Measurements from ENCODE around the gene PEX7.
"Not testable (repeated sequence)": the region's sequence is repeated elsewhere in the genome, so short reads cannot be mapped to it uniquely, and the experiment has no call there.

Gene PEX7

DNA sequence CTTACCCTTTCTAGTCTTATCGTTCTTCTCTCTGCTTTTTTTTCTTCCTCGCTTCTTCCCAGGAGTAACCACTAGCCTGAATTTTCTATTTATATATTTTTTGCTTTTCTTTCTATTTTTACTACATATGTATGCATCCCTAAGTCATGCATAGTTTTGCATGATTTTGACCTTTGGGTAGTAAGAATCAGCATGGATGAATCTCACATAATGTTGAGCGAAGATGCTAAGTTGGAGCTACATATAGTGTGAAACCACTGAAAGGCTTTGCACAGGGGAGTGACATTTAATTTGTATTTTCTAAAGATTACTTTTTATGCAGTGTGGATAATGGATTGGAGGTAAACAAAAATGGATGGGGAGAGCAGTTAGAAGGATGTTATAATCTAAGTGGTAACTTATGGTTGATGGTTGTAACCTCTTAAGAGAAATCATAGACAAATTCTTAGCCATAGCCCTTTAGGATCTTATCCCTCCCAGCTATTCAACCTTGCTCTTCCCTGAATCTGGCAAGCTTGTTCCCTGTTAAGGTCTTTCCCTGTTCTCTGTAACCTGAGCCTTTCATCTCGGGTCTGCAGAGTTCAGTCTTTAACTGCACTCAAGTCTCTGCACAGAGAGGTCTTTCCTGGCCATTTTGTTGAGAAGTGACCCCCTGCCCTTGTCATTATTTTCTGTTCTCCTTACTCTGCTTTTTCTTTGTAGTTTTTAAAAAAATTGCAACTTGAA lies 18.0 kb downstream of the PEX7 start:
- DNase-seq (ENCODE audit: low spot score): no peak

DNA sequence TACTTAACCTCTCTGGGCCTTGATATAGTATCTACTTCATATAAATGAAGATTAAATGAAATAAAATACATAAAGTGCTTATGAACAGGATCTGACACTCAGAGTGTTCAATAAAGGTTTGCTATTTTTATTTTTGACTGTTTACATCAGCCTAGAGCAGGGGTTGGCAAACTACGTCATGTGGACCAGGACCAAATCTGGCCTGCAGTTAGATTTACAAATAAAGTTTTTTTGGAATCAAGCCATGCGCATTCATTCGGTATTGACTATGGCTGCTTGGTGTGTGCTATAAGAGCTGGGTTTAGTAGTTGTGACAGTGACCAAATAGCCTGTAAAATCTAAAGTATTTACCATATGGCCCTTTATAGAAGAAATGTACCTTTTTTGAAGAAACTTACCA lies 20.8 kb downstream of the PEX7 start:
- DNase-seq (ENCODE audit: low spot score): no peak

DNA sequence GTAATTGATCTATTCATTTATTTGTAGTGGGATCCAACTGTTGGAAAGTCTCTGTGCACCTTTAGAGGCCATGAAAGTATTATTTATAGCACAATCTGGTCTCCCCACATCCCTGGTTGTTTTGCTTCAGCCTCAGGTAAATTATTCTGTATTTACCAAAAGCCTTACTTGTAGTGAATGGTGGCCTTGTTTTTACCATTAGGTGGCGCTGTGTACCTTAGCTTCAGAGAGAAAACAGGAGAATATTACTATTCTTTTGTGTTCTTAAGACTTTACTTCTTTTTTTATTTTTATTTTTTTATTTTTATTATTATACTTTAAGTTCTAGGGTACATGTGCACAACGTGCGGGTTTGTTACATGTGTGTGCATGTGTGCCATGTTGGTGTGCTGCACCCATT lies 23.7 kb downstream of the PEX7 start:
- DNase-seq (ENCODE audit: low spot score): peak; percentile 42

DNA sequence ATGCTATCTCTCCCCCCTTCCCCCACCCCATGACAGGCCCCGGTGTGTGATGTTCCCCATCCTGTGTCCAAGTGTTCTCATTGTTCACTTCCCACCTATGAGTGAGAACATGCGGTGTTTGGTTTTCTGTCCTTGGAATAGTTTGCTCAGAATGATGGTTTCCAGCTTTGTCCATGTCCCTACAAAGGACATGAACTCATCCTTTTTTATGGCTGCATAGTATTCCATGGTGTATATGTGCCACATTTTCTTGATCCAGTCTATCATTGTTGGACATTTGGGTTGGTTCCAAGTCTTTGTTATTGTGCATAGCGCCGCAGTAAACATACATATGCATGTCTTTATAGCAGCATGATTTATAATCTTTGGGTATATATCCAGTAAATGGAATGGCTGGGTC lies 24.1 kb downstream of the PEX7 start:
- DNase-seq (ENCODE audit: low spot score): not testable (repeated sequence)

DNA sequence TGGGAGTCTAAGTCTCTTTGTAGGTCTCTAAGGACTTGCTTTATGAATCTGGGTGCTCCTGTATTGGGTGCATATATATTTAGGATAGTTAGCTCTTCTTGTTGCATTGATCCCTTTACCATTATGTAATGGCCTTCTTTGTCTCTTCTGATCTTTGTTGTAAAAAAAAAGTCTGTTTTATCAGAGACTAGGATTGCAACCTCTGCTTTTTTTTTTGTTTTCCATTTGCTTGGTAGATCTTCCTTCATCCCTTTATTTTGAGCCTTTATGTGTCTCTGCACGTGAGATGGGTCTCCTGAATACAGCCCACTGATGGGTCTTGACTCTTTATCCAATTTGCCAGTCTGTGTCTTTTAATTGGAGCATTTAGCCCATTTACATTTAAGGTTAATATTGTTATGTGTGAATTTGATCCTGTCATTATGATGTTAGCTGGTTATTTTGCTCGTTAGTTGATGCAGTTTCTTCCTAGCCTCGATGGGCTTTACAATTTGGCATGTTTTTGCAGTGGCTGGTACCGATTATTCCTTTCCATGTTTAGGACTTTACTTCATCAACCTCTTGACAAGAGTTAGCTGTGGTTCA lies 27.7 kb downstream of the PEX7 start:
- DNase-seq (ENCODE audit: low spot score): not testable (repeated sequence)

DNA sequence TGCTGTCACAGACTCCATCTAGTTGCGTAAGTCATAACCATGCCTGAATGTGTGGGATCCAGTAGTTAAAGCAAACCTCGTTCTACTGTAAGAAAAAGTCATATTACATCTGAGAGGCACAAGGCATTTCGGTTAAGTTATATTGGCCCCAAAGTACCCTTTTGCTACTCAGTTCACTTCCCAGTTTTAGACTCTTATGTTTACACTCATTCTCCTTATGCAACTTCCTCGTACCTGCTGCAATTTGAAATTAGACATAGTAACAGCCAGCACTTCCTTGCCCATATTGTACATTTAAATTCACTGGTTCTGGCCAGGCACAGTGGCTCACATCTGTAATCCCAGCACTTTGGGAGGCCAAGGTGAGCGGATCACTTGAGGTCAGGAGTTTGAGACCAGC lies 37.0 kb downstream of the PEX7 start:
- DNase-seq (ENCODE audit: low spot score): no peak

DNA sequence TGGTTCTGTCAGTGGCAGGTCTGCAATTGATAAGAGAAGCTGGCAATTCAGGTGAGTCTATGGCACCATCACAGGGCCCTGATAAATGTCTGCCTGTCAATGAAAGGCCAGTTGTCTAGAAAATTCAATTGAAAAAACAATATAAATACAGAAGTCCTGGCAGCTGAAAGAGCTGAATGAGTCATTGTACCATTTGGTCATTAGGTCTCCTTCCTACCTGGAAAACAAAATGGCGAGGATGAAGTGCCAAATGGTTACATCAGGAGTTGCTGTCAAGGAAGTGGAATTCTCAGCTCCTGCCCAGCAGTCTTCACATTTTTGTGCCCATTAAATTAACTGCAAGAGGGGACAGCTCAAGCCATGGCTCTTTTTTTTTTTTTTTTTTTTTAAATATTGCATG lies 37.7 kb downstream of the PEX7 start:
- no peak for DNase-seq (ENCODE audit: low spot score)

DNA sequence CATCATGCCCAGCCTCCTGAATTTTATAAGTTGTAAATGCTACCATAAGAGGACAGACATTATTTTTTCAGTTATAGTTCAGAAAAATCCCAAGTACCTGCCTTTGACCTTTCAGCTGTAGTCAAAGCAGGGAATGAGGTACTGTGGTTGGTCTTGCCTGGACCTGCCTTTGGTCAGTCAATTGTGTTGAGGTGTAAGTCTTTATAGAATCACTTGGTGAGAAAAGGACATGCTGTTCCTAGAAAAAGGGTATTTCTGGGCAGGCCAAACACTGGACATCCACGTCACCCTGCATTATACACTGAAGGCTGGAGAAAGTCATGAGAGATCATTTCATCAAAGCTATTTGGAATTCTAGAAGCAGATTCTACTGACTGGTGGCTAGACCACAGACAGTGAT lies 40.3 kb downstream of the PEX7 start:
- DNase-seq (ENCODE audit: low spot score): no peak

DNA sequence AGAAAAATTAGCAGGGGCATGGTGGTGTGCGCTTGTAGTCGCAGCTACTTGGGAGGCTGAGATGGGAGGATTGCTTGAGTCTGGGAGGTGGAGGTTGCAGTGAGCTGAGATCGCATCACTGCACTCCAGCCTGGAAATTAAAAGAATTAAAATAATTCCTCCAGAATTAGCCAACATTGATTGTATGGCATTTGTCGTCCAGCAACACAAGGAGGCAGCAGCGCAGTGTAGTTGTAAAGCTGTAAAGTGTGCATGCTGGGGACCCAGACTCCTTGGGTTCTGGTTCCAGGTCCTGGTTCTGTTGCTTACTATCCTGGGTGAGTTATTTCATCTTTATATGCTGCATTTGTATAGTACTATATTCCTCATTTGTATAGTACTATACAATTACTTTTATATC lies 41.4 kb downstream of the PEX7 start:
- no peak for DNase-seq (ENCODE audit: low spot score)

DNA sequence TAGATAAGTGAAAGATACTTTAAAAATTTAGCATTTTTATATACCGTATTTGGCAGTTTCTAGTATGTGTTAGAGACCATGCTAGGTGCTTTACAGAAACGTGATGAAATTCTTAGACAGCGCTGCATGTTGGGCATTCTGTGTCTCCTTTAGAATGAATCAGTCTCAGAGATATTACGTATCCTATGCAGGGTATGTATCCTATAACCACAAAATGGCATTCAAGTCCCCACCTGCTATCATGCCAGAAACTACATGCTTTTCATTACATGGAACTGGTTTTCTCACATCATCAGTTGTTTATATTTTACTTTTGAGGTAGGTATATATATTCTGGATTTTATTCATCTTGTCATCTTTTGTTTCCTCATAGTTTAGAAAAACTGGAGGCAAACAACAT lies 42.3 kb downstream of the PEX7 start:
- DNase-seq (ENCODE audit: low spot score): no peak

DNA sequence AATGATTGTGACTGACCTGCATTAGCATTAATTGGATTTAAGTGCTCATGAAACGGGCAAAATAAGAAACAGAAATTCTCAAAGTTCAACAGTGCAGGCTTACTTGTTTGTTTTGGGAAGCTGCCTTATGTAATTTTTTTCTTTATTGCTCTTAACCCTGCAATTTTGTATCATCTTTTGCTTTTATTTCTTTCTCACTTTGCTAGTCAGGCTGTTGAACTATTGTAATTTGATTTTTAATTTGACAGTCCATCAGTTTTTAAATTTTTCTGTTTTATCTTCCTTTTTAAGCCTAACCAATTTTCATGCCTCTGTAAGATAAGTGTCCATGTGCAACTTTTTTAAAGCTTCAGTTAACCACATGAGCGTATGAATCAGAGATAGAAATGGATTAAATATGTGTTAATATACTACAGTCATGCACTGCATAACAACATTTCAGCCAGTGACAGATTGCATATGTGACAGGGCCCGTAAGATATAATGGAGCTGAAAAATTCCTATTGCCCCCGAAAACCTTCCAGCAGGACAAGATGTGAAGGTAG lies 44.6 kb downstream of the PEX7 start:
- no peak for DNase-seq (ENCODE audit: low spot score)

DNA sequence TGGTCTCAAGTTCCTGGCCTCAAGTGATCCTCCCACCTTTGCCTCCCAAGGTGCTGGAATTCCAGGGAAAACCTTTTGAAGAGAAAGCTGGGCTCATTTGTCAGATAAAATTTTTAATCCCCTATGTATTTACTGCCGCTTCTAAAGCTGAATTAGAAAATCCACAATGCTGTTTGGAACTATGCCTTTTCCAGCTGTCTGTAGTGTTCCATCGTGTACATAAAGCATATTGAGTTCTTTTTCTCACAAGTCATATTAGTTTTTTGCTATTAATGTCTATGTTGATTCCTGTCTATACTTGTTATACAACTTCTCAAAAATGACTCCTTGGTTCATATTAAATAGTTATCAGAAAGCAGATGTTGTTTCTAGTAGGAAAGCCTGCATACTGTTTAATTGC lies 47.1 kb downstream of the PEX7 start:
- DNase-seq (ENCODE audit: low spot score): no peak

DNA sequence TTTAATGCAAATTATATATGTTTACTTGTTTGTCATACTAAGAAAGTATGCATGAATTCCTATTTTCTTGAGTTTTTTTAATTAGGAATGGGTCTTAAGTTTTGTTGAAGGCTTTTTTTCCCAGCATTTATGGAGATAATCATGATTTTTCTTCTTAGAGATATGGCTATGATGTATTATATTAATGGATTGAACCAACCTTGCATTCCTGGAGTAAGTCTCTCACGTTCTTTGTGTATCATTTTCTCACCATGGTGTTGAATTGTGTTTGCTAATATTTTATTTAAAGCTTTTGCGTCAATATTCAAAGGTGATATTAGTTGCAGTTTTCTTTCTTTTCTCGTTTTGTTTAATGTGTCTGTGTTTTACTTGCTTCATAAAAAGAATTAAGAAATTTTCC lies 51.4 kb downstream of the PEX7 start:
- DNase-seq (ENCODE audit: low spot score): no peak

DNA sequence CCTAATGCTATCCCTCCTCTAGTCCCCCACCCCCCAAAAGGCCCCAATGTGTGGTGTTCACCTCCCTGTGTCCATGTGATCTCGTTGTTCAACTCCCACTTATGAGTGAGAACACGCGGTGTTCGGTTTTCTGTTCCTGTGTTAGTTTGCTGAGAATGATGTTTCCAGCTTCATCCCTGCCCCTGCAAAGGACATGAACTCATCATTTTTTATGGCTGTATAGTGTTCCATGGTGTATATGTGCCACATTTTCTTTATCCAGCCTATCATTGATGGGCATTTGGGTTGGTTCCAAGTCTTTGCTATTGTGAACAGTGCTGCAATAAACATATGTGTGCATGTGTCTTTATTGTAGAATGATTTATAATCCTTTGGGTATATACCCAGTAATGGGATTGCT lies 54.1 kb downstream of the PEX7 start:
- not testable (repeated sequence) for DNase-seq (ENCODE audit: low spot score)

DNA sequence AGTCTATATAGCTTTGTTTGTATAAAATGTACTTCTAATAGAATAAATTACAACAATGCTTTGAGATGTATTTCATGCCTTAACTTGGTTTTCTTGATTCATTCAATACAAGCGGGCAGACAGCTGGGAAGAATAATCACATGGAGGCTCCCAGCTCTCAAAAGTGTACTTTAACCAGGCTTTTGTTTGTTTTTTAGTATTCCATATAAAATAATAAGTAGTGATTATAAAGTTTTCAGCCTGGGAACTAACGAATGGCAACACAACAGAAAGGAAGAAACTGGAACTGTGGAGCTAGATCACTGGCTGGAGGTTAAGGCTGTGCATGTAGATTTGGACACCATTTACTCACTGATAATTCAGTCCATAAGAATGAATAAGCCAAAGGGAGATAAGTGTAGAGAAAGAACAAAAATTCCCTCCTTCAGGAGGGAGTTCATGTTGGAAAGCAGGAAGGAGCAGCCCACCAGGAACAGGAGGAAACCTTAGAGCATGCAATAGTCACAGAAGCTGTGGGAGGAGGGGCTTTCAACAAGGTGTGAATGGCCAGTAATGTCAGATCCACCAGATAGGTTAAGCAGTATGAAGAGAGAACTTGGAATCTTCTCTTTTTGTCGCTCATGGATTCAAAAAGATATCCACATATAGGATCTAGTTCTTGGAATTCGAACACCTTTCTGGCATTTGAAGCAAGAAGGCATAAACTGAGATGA lies 58.5 kb downstream of the PEX7 start:
- no peak for DNase-seq (ENCODE audit: low spot score)

DNA sequence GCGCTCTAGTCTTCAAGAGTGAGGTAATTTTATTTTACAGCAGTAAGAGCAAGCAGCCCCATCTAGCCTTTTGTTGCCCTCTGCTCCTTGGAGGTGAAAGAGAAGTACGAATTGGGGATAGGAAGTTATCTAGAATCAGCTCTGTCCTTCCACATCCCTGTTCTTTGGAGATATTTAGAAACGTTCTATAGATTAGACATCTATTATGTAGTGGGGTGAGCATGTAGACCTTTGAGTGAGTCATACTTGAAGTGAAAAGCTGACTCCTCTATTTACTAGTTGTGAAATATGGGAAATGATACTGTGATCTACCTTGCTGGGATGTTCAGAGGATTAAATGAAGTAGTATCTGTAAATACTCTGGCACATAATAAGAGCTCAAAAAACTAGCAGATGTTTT lies 63.7 kb downstream of the PEX7 start:
- DNase-seq (ENCODE audit: low spot score): no peak

DNA sequence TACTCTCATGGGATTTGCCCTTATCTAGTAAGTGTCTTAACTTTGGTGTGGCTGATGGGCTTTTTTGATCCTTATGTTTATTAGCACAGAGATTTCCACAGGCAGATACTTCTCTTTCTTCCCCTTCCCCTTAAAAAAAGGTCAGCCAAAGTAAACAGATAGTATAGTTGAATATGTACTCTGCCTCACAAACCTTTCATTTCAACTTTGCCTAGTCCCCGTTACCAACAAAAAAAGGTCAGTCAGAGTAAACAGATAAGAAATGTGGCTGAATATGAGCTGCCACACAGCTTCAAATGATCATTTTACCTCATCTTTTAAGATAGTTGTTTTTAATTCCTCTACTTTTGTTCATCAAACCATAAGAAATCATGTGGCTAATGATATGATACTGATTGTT lies 65.6 kb downstream of the PEX7 start:
- no peak for DNase-seq (ENCODE audit: low spot score)

DNA sequence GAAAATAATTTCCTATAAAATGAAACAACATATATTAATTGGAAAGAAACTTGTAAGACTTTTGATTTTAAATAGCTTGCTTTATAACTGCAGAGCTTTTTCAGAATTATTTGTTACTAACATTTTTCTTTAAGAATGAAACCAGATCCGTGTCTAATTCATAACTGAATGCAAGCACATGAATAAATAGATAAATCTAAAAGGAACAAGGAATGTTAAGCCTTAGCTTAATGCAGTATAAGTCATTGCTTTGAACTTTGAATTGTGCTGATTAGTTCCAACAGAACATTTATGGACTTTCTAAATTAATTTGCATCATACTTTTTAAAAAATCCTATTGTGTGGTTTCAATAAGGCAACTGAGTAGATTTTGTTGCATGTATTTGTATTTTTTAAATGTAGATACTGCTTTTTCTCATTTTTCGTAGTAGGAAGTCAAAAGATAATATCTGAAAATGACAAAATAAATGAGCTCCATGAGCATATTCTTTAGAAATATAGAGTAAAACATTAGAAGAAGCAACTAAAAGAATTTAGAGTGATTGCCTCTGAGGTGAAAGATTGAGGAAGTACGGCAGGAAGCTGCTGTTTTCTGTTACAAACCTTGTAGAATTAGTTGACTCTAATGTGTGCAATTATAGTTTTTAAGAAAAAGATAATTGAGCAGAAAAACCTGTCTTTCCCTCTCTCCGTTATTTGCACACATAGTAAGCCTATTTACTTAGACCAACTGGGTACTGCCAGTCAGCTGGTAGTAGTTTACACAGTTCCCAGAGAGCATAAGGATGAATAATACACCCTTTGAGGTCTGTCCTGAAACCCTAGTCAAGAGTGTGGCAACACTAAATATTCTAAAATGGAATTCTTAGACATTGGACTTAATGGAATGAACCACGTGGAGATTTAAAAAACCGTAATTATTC lies 67.1 kb downstream of the PEX7 start:
- no peak for DNase-seq (ENCODE audit: low spot score)

DNA sequence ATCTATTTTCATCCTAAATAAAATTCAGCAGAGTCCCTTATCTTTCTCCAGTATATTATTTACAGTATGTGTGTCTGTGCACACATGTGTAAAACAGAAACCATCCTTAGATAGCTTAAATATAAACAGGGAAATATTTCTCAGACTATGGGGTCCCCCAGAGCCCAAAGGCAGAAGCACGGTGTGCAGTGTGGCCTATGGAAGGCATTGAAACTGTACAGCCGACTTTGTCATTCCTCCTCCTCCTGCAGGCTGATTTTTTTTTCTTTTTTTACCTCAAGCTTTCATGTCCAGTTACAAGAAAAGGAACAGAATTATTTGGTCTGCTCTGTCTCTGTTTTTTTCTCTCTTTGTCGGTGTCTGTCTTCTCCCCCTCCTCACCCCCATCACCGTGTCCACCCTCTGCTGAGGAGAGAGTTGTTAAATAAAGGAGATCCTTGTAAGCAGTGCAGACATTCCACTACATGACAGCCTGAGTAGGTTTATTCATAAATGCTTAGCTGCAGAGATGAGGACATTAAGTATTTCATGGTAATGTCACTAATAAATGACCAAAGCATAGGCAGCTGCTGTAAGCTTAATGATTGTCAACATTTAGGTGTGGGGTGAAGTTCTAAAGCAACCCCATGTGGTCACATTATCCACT lies 67.9 kb downstream of the PEX7 start:
- DNase-seq (ENCODE audit: low spot score): no peak

DNA sequence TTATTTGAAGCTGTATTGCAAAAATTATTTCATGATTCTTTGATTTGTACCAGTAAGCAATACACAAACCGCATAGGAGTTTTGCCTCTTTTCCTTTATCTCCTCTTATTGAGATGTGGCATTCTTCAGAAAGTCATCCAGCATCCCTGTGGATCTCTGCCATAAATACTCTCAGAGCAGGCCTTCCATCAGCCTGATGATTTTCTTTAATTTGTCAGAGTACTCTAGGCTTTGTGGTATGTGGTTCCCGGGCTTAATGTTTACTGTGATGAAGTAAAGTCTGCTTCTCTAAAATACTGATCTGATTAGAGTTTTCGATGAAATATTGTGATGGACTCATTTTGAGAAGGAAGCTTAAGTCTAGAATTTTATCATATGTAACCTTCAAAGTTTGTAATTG lies 68.6 kb downstream of the PEX7 start:
- DNase-seq (ENCODE audit: low spot score): no peak

DNA sequence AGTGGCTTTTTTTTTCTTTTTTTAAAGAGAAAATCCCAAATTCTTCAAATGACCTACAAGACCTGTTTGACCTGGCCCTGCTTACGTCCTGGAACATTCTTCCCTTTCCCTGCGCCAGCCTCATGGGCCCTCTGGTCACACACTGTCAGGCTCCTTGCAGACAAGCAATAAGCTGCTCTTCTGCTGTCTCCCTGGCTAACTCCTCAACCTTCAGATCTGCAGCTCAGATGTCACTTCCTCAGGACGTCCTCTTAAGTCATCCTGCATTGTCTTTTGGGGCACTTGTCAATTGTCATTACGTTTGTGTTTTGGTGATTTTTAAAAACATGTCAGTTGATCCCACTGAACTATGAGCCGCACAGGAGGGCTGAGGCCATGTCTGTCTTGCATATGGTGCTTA lies 70.8 kb downstream of the PEX7 start:
- DNase-seq (ENCODE audit: low spot score): no peak

DNA sequence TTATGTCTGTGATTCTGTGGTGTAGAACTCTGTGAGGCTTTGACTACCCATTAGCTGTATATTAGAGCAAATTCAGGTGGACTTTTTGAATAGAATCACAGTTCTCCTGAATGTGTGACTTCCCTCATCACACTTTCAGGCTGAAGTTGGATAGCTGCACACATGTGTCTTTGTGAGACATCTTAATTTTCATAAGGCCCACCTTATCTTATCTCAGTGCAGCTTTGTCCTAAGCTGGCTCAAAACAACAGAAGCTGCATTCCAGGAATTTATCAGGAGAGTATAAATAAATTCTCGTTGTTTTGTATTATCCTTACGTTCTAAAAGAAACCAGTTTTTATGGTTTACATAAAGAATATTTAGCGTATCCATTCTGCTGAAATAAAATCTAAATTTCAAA lies 73.5 kb downstream of the PEX7 start:
- no peak for DNase-seq (ENCODE audit: low spot score)
